SU-DHL-6 (cell line): Measurements from ENCODE around the gene SPOCK1.

ENCODE experiments used
- EZH2phosphoT487 ChIP-seq: fragments of 200-600 bp; sonication (generic), shearing (Covaris generic); conservative IDR thresholded peaks from 2 replicates; pipeline ENCODE4 v1.6.1; 2018; ENCODE audit warnings: mild to moderate bottlenecking, antibody characterized with exemption, low read length, moderate library complexity, mixed read lengths
- TF ChIP-seq, protein P1 (sequence below): fragments of 200-600 bp; sonication (generic); IDR thresholded peaks from one replicate; pipeline ENCODE4 v1.5.1; 2017; ENCODE audit warnings: antibody characterized with exemption, mild to moderate bottlenecking, low read length, moderate library complexity; ENCODE audit not compliant: insufficient read depth, poor library complexity, severe bottlenecking

GRCh38 chr5:137402436-137403187, 96.5 kb downstream of the SPOCK1 start:
- TF ChIP-seq, protein P1, sequence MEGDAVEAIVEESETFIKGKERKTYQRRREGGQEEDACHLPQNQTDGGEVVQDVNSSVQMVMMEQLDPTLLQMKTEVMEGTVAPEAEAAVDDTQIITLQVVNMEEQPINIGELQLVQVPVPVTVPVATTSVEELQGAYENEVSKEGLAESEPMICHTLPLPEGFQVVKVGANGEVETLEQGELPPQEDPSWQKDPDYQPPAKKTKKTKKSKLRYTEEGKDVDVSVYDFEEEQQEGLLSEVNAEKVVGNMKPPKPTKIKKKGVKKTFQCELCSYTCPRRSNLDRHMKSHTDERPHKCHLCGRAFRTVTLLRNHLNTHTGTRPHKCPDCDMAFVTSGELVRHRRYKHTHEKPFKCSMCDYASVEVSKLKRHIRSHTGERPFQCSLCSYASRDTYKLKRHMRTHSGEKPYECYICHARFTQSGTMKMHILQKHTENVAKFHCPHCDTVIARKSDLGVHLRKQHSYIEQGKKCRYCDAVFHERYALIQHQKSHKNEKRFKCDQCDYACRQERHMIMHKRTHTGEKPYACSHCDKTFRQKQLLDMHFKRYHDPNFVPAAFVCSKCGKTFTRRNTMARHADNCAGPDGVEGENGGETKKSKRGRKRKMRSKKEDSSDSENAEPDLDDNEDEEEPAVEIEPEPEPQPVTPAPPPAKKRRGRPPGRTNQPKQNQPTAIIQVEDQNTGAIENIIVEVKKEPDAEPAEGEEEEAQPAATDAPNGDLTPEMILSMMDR, result no peak
- TF ChIP-seq EZH2phosphoT487, result no peak
